Activated T-cell treated with anti-CD3 and anti-CD28 coated beads, Interleukin-2, amount 50 U/mL, for 4 hours (primary cell): ENCODE results near the gene ACTN1. TPM values are rescaled to one million over a fixed set of nuclear protein-coding genes. Genes with fewer than 3 reads are reported as not detected.

ENCODE experiments used
- ATAC-seq, 2 donors: fragments of 200-7000 bp; cut with Tn5 transposase; one replicate each; pipeline ENCODE4 v1.10.0; 2021
- DNase-seq: peaks from one replicate; pipeline ENCODE4 v3.0.0-alpha.2; 2020
- H3K27me3 Mint-ChIP-seq: one replicate; pipeline ENCODE4 v1.8.0; 2021; ENCODE audit warnings: low read depth, mixed read lengths
- H3K36me3 Mint-ChIP-seq: one replicate; pipeline ENCODE4 v1.8.0; 2022; ENCODE audit warnings: mixed read lengths; ENCODE audit not compliant: insufficient read depth
- H3K4me1 Mint-ChIP-seq: one replicate; pipeline ENCODE4 v1.8.0; 2021; ENCODE audit warnings: low read depth, mixed read lengths
- H3K4me3 Mint-ChIP-seq: one replicate; pipeline ENCODE4 v1.8.0; 2021; ENCODE audit warnings: mild to moderate bottlenecking, moderate library complexity, mixed read lengths
- H3K9me3 Mint-ChIP-seq: one replicate; pipeline ENCODE4 v1.8.0; 2021; ENCODE audit warnings: mixed read lengths
- total RNA-seq, 3 donors: library from RNA; stranded (reverse); gene quantifications; one replicate each; pipeline ENCODE4 v1.2.1, GENCODE V29; 2021

The ACTN1 gene
- total RNA-seq, 3 donors from 2014 or later: 47.0 to 77.1 (median 56.2) TPM

GRCh38 chr14:68969278-68970033 is 9.6 kb downstream of the ACTN1 start:
- peaks cover 79% of the 10 kb centered on the region for H3K4me1 Mint-ChIP-seq
- H3K4me3 Mint-ChIP-seq: no peak overlapping the region
- no peak for DNase-seq
- H3K27me3 Mint-ChIP-seq: no peaks in the 10 kb centered on the region
- ATAC-seq: no peak
- H3K36me3 Mint-ChIP-seq: peaks cover 24% of the 10 kb centered on the region
- peaks cover 10% of the 10 kb centered on the region for H3K9me3 Mint-ChIP-seq

- Mint-ChIP-seq H3K36me3 (peaks cover 18% of the 10 kb centered on the region), H3K4me1 (peaks cover 84% of the 10 kb centered on the region), H3K9me3 (peaks cover 6% of the 10 kb centered on the region), H3K4me3 (no peak overlapping the region), H3K27me3 (no peaks in the 10 kb centered on the region)
- no peak for DNase-seq
- no peak for ATAC-seq
These were observed 10.4 kb downstream of the ACTN1 start for GRCh38 chr14:68968721-68969120.

GRCh38 chr14:68968051-68968450 is 11.1 kb downstream of the ACTN1 start:
- ATAC-seq (peak; percentile 68 to 77), DNase-seq (peak; percentile 63)
- Mint-ChIP-seq H3K9me3 (no peaks in the 10 kb centered on the region), H3K4me3 (peak overlapping the region; percentile 46), H3K27me3 (no peaks in the 10 kb centered on the region), H3K4me1 (peaks cover 91% of the 10 kb centered on the region), H3K36me3 (peaks cover 12% of the 10 kb centered on the region)

GRCh38 chr14:68967459-68967940 is 11.6 kb downstream of the ACTN1 start:
- peaks cover 92% of the 10 kb centered on the region for H3K4me1 Mint-ChIP-seq
- H3K9me3 Mint-ChIP-seq: no peaks in the 10 kb centered on the region
- DNase-seq (no peak), ATAC-seq (no peak)
- H3K36me3 Mint-ChIP-seq: peaks cover 10% of the 10 kb centered on the region
- H3K4me3 Mint-ChIP-seq: no peak overlapping the region
- H3K27me3 Mint-ChIP-seq: no peaks in the 10 kb centered on the region

- Mint-ChIP-seq H3K4me3 (no peak overlapping the region), H3K4me1 (peaks cover 93% of the 10 kb centered on the region), H3K9me3 (no peaks in the 10 kb centered on the region), H3K27me3 (no peaks in the 10 kb centered on the region), H3K36me3 (peaks cover 7% of the 10 kb centered on the region)
- DNase-seq (no peak), ATAC-seq (no peak)
These were observed 12.2 kb downstream of the ACTN1 start for GRCh38 chr14:68966872-68967301.

- DNase-seq (no peak), ATAC-seq (no peak)
- H3K4me1 Mint-ChIP-seq: peaks cover 87% of the 10 kb centered on the region
- H3K9me3 Mint-ChIP-seq: no peaks in the 10 kb centered on the region
- no peaks in the 10 kb centered on the region for H3K27me3 Mint-ChIP-seq
- H3K4me3 Mint-ChIP-seq: no peak overlapping the region
- peaks cover 4% of the 10 kb centered on the region for H3K36me3 Mint-ChIP-seq
These were observed 13.8 kb downstream of the ACTN1 start for GRCh38 chr14:68965261-68965761.

- no peaks in the 10 kb centered on the region for H3K9me3 Mint-ChIP-seq
- no peaks in the 10 kb centered on the region for H3K27me3 Mint-ChIP-seq
- DNase-seq (no peak), ATAC-seq (no peak)
- H3K4me3 Mint-ChIP-seq: no peak overlapping the region
- H3K4me1 Mint-ChIP-seq: peaks cover 84% of the 10 kb centered on the region
- peaks cover 7% of the 10 kb centered on the region for H3K36me3 Mint-ChIP-seq
These were observed 14.6 kb downstream of the ACTN1 start for GRCh38 chr14:68964300-68965093.

- ATAC-seq (no peak), DNase-seq (no peak)
- Mint-ChIP-seq H3K4me3 (no peak overlapping the region), H3K36me3 (peaks cover 7% of the 10 kb centered on the region), H3K9me3 (no peaks in the 10 kb centered on the region), H3K4me1 (peaks cover 75% of the 10 kb centered on the region), H3K27me3 (no peaks in the 10 kb centered on the region)
These were observed 16.4 kb downstream of the ACTN1 start for GRCh38 chr14:68962681-68963080.

- no peak for ATAC-seq
- H3K4me3 Mint-ChIP-seq: no peak overlapping the region
- H3K36me3 Mint-ChIP-seq: peaks cover 7% of the 10 kb centered on the region
- no peaks in the 10 kb centered on the region for H3K9me3 Mint-ChIP-seq
- no peaks in the 10 kb centered on the region for H3K27me3 Mint-ChIP-seq
- peaks cover 74% of the 10 kb centered on the region for H3K4me1 Mint-ChIP-seq
- DNase-seq: no peak
These were observed 17.1 kb downstream of the ACTN1 start for GRCh38 chr14:68961781-68962584.

- Mint-ChIP-seq H3K9me3 (no peaks in the 10 kb centered on the region), H3K36me3 (peaks cover 12% of the 10 kb centered on the region), H3K27me3 (no peaks in the 10 kb centered on the region), H3K4me3 (no peak overlapping the region), H3K4me1 (peaks cover 77% of the 10 kb centered on the region)
- ATAC-seq (no peak), DNase-seq (no peak)
These were observed 17.7 kb downstream of the ACTN1 start for GRCh38 chr14:68961361-68961760.

- Mint-ChIP-seq H3K27me3 (no peaks in the 10 kb centered on the region), H3K4me3 (no peak overlapping the region), H3K36me3 (peaks cover 12% of the 10 kb centered on the region), H3K4me1 (peaks cover 79% of the 10 kb centered on the region), H3K9me3 (no peaks in the 10 kb centered on the region)
- ATAC-seq: no peak
- no peak for DNase-seq
These were observed 19.0 kb downstream of the ACTN1 start for GRCh38 chr14:68960123-68960522.

- Mint-ChIP-seq H3K27me3 (no peaks in the 10 kb centered on the region), H3K9me3 (no peaks in the 10 kb centered on the region), H3K4me1 (peaks cover 78% of the 10 kb centered on the region), H3K4me3 (no peak overlapping the region), H3K36me3 (peaks cover 14% of the 10 kb centered on the region)
- ATAC-seq: no peak
- DNase-seq: no peak
These were observed 20.1 kb downstream of the ACTN1 start for GRCh38 chr14:68959035-68959434.

- no peak for DNase-seq
- Mint-ChIP-seq H3K9me3 (no peaks in the 10 kb centered on the region), H3K4me1 (peaks cover 75% of the 10 kb centered on the region), H3K36me3 (peaks cover 14% of the 10 kb centered on the region), H3K4me3 (no peak overlapping the region), H3K27me3 (no peaks in the 10 kb centered on the region)
- ATAC-seq: no peak
These were observed 20.5 kb downstream of the ACTN1 start for GRCh38 chr14:68958553-68958952.

GRCh38 chr14:68957775-68958174 is 21.3 kb downstream of the ACTN1 start:
- Mint-ChIP-seq H3K4me3 (no peak overlapping the region), H3K4me1 (peaks cover 74% of the 10 kb centered on the region), H3K36me3 (peaks cover 14% of the 10 kb centered on the region)

More at GRCh38 chr14:68957775-68958174, 21.3 kb downstream of the ACTN1 start:
- Mint-ChIP-seq H3K27me3 (no peaks in the 10 kb centered on the region), H3K9me3 (no peaks in the 10 kb centered on the region)
- DNase-seq: no peak
- no peak for ATAC-seq
